CD14-positive monocyte (primary cell): ENCODE results near the gene SETD3. TPM values are rescaled to one million over a fixed set of nuclear protein-coding genes. Genes with fewer than 3 reads are reported as not detected.

ENCODE experiments used
- DNase-seq, 3 donors: peaks; one replicate each; pipeline ENCODE4 v3.0.0-alpha.2; 2011 to 2022
- H2AFZ ChIP-seq: 2 replicates; pipeline ENCODE4 v1.6.0; 2012; ENCODE audit warnings: mild to moderate bottlenecking, low read depth, low read length, inconsistent platforms; ENCODE audit not compliant: insufficient read depth, poor library complexity, severe bottlenecking
- H3K27ac ChIP-seq, 2 donors: 1 replicate in 1 of 2; 2 replicates in 1 of 2; pipeline ENCODE4 v1.5.1; 2012 to 2013; ENCODE audit warnings: low read length in 2 of 2, control low read depth in 1 of 2, inconsistent platforms in 1 of 2, low read depth in 1 of 2, mild to moderate bottlenecking in 1 of 2
- H3K27me3 ChIP-seq, 2 donors: one replicate each; pipeline versions ENCODE4 v1.6.0 to v1.6.1; 2011 to 2013; ENCODE audit warnings: low read length in 2 of 2; ENCODE audit not compliant: control insufficient read depth in 2 of 2, insufficient read depth in 2 of 2
- H3K36me3 ChIP-seq, 2 donors: replicated peaks in 1 of 2; 1 replicate in 1 of 2; 2 replicates in 1 of 2; pipeline versions ENCODE4 v1.5.1 to v1.6.1; 2012 to 2013; ENCODE audit warnings: low read length in 2 of 2, control low read depth in 1 of 2, inconsistent platforms in 1 of 2, mild to moderate bottlenecking in 1 of 2; ENCODE audit not compliant: insufficient read depth in 2 of 2, control insufficient read depth in 1 of 2
- H3K4me1 ChIP-seq, 2 donors: 1 replicate in 1 of 2; 2 replicates in 1 of 2; pipeline versions ENCODE4 v1.5.1 to v1.6.1; 2012 to 2013; ENCODE audit warnings: low read length in 2 of 2, control low read depth in 1 of 2, inconsistent platforms in 1 of 2, mild to moderate bottlenecking in 1 of 2, moderate library complexity in 1 of 2; ENCODE audit not compliant: insufficient read depth in 2 of 2, control insufficient read depth in 1 of 2
- H3K4me2 ChIP-seq: replicated peaks from 2 replicates; pipeline ENCODE3; 2012; ENCODE audit warnings: low read length, moderate library complexity, mild to moderate bottlenecking; ENCODE audit not compliant: poor library complexity, severe bottlenecking; ENCODE audit errors: extremely low read depth
- H3K4me3 ChIP-seq, 3 experiments: fragments of 200-600 bp in 1 of 3; sonication (generic) in 1 of 3; replicated peaks in 1 of 3; 1 replicate in 2 of 3; 2 replicates in 1 of 3; pipeline ENCODE4 v1.5.1; 2011 to 2013; ENCODE audit warnings: low read length in 3 of 3, mild to moderate bottlenecking in 3 of 3, control low read depth in 2 of 3, low read depth in 2 of 3, inconsistent platforms in 1 of 3, moderate library complexity in 1 of 3
- H3K79me2 ChIP-seq: 2 replicates; pipeline ENCODE4 v1.6.0; 2012; ENCODE audit warnings: mild to moderate bottlenecking, control low read depth, inconsistent platforms, low read length, moderate library complexity; ENCODE audit not compliant: insufficient read depth
- H3K9ac ChIP-seq: 2 replicates; pipeline ENCODE4 v1.6.0; 2017; ENCODE audit warnings: low read length, mild to moderate bottlenecking; ENCODE audit not compliant: insufficient read depth, poor library complexity, severe bottlenecking
- H3K9me3 ChIP-seq, 2 donors: replicated peaks in 1 of 2; 1 replicate in 1 of 2; 2 replicates in 1 of 2; pipeline versions ENCODE4 v1.5.1 to v1.6.1; 2012 to 2013; ENCODE audit warnings: low read length in 2 of 2, control low read depth in 1 of 2; ENCODE audit not compliant: control insufficient read depth in 1 of 2, insufficient read depth in 1 of 2
- H4K20me1 ChIP-seq: 2 replicates; pipeline ENCODE4 v1.6.0; 2012; ENCODE audit warnings: mild to moderate bottlenecking, low read length, control low read depth, moderate library complexity; ENCODE audit not compliant: insufficient read depth
- H3K27ac Mint-ChIP-seq, 7 donors: one replicate each; pipeline ENCODE4 v1.8.0; 2020; ENCODE audit warnings: mild to moderate bottlenecking in 7 of 7, mixed read lengths in 7 of 7, moderate library complexity in 6 of 7, inconsistent platforms in 2 of 7
- H3K27me3 Mint-ChIP-seq, 3 donors: one replicate each; pipeline ENCODE4 v1.8.0; 2021 to 2022; ENCODE audit warnings: low read depth in 3 of 3, mild to moderate bottlenecking in 3 of 3, mixed read lengths in 3 of 3, moderate library complexity in 3 of 3, inconsistent platforms in 1 of 3
- H3K36me3 Mint-ChIP-seq, 2 donors: one replicate each; pipeline ENCODE4 v1.8.0; 2020; ENCODE audit warnings: mixed read lengths in 2 of 2, inconsistent platforms in 1 of 2, mild to moderate bottlenecking in 1 of 2
- H3K4me1 Mint-ChIP-seq: one replicate; pipeline ENCODE4 v1.8.0; 2020; ENCODE audit warnings: mild to moderate bottlenecking, mixed read lengths
- H3K4me3 Mint-ChIP-seq, 2 donors: one replicate each; pipeline ENCODE4 v1.8.0; 2020; ENCODE audit warnings: mild to moderate bottlenecking in 2 of 2, mixed read lengths in 2 of 2, moderate library complexity in 1 of 2
- H3K9me3 Mint-ChIP-seq, 7 donors: one replicate each; pipeline ENCODE4 v1.8.0; 2020 to 2022; ENCODE audit warnings: mixed read lengths in 7 of 7, mild to moderate bottlenecking in 6 of 7, moderate library complexity in 6 of 7, inconsistent platforms in 2 of 7
- WGBS: methylation state at CpG from one replicate; pipeline ENCODE4 v1.1.5; 2013; ENCODE audit warnings: missing lambda C conversion rate; ENCODE audit not compliant: insufficient coverage; 5-methylcytosine and 5-hydroxymethylcytosine counted together
- intact Hi-C, 2 donors: fragments of 100-400 bp; cut with micrococcal nuclease; formaldehyde crosslinking; loops; one replicate each; pipeline versions ENCODE4 v1.15.0 to v1.15.1; 2023
- polyA plus RNA-seq, 3 donors: library from polyadenylated mRNA; depleted of rRNA in 1 of 3; unstranded in 2 of 3; stranded (reverse) in 1 of 3; fragments of 300-500 nt in 2 of 3; fragments of >200 nt in 1 of 3; fragmentation: Illumina TruSeq in 2 of 3; gene quantifications; 1 replicate in 2 of 3; 2 replicates in 1 of 3; pipeline ENCODE4 v1.2.3, GENCODE V29; 2012 to 2021
- TF ChIP-seq, protein P1 (sequence below): fragments of 200-600 bp; IDR thresholded peaks from one replicate; pipeline ENCODE4 v1.8.0; 2022; ENCODE audit warnings: antibody characterized with exemption, mild to moderate bottlenecking

SETD3 gene
- polyA plus RNA-seq, 3 donors = 22.9 to 39.5 (median 38.7) TPM

DNA sequence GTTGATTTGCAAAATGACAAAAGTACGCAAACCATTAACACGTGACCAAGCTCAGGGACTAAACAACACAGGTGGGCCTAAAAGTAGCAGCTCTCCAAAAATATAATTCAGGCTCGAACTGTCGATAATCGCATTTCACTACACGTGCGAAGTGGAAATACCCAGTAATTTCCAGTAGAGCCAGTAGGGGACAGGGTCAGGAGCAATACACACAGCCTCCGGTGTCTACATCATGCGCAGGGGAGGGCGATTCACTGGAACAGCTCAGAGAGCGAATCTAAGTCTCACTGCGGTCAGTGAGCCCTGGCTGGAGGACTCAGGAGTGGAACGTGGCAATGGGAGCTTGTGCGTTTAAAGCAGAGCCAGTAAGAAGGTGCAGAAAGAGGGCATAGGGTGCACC lies 40.4 kb downstream of the SETD3 start:
- H3K36me3 ChIP-seq = peaks cover 66 to 97% of the 10 kb centered on the region in 2 donors
- H3K4me2 ChIP-seq = no peak overlapping the region
- intact Hi-C loops = no loop called here
- Mint-ChIP-seq H3K27me3 (no peaks in the 10 kb centered on the region), H3K27ac (no peak overlapping the region), H3K4me3 (no peak overlapping the region), H3K4me1 (no peaks in the 10 kb centered on the region), H3K9me3 (peaks cover 0 to 4% (median 0%) of the 10 kb centered on the region in 7 donors), H3K36me3 (peaks cover 76 to 91% of the 10 kb centered on the region in 2 donors)
- no peak overlapping the region for H3K4me3 ChIP-seq
- no peaks in the 10 kb centered on the region for H3K9me3 ChIP-seq
- H3K27me3 ChIP-seq = no peaks in the 10 kb centered on the region
- peaks cover 22% of the 10 kb centered on the region for H4K20me1 ChIP-seq
- peaks cover 4% of the 10 kb centered on the region for H3K79me2 ChIP-seq
- DNase-seq = no peak
- no peak overlapping the region for H3K27ac ChIP-seq
- H3K9ac ChIP-seq = no peak overlapping the region
- WGBS = 96% methylated on average over 12 of the region's 14 CpGs
- no peak overlapping the region for H2AFZ ChIP-seq
- TF ChIP-seq, protein P1, sequence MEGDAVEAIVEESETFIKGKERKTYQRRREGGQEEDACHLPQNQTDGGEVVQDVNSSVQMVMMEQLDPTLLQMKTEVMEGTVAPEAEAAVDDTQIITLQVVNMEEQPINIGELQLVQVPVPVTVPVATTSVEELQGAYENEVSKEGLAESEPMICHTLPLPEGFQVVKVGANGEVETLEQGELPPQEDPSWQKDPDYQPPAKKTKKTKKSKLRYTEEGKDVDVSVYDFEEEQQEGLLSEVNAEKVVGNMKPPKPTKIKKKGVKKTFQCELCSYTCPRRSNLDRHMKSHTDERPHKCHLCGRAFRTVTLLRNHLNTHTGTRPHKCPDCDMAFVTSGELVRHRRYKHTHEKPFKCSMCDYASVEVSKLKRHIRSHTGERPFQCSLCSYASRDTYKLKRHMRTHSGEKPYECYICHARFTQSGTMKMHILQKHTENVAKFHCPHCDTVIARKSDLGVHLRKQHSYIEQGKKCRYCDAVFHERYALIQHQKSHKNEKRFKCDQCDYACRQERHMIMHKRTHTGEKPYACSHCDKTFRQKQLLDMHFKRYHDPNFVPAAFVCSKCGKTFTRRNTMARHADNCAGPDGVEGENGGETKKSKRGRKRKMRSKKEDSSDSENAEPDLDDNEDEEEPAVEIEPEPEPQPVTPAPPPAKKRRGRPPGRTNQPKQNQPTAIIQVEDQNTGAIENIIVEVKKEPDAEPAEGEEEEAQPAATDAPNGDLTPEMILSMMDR = no peak
- H3K4me1 ChIP-seq = no peaks in the 10 kb centered on the region

DNA sequence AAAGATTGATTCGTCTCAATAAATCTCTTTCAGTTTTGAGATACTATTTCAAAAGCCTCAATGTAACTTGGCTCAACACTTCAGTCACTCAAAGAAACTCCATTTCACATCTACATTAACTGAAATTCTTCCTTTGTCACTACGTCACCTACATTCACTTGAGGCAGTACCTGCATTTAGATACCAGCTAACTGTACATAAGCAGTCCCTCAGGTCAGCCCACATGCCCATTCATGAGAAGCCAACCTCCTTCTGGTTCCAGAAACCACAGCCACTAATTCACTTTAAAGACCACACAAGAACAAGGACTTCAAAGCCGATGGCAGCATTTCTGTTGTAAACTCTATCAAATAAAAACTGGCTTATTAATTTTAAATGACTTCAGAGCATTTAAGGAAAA lies 43.0 kb downstream of the SETD3 start:
- WGBS = 62% methylated on average over 1 of the region's 3 CpGs
- TF ChIP-seq, protein P1 = no peak
- Mint-ChIP-seq H3K4me1 (no peaks in the 10 kb centered on the region), H3K9me3 (peaks cover 0 to 2% (median 0%) of the 10 kb centered on the region in 7 donors), H3K36me3 (peaks cover 79 to 84% of the 10 kb centered on the region in 2 donors), H3K27ac (peak overlapping the region in 2 of 7 donors; percentile 47 to 55), H3K27me3 (no peaks in the 10 kb centered on the region), H3K4me3 (no peak overlapping the region)
- no peak overlapping the region for H3K4me2 ChIP-seq
- H3K4me1 ChIP-seq = no peaks in the 10 kb centered on the region
- H3K36me3 ChIP-seq = peaks cover 63 to 95% of the 10 kb centered on the region in 2 donors
- H3K79me2 ChIP-seq = peaks cover 4% of the 10 kb centered on the region
- no peak for DNase-seq
- intact Hi-C loops = no loop called here
- H3K9me3 ChIP-seq = no peaks in the 10 kb centered on the region
- H2AFZ ChIP-seq = no peak overlapping the region
- H3K27me3 ChIP-seq = no peaks in the 10 kb centered on the region
- no peak overlapping the region for H3K27ac ChIP-seq
- H3K9ac ChIP-seq = no peak overlapping the region
- H3K4me3 ChIP-seq = no peak overlapping the region
- H4K20me1 ChIP-seq = peaks cover 24% of the 10 kb centered on the region
